GM12801 (cell line): ENCODE measurements around the gene LCTL.

Source experiments
- CTCF ChIP-seq: IDR thresholded peaks from one replicate; pipeline ENCODE4 v1.5.1; 2011; ENCODE audit warnings: control low read depth; ENCODE audit not compliant: insufficient read length; ENCODE audit errors: extremely low read depth

The LCTL gene

GRCh38 chr15:66524838-66525237, 41.0 kb downstream of the LCTL start:
- TF ChIP-seq CTCF = no peak

GRCh38 chr15:66523926-66524325, 41.9 kb downstream of the LCTL start:
- no peak for TF ChIP-seq CTCF

- TF ChIP-seq CTCF = no peak
These were observed 49.9 kb downstream of the LCTL start for GRCh38 chr15:66515901-66516322.

GRCh38 chr15:66514586-66514985, 51.2 kb downstream of the LCTL start:
- TF ChIP-seq CTCF = no peak

GRCh38 chr15:66508293-66508883, 57.4 kb downstream of the LCTL start:
- no peak for TF ChIP-seq CTCF

- TF ChIP-seq CTCF = no peak
These were observed 60.0 kb downstream of the LCTL start for GRCh38 chr15:66505818-66506217.

GRCh38 chr15:66505430-66505811, 60.4 kb downstream of the LCTL start:
- no peak for TF ChIP-seq CTCF
